GM20431 (cell line): ENCODE measurements around the gene ABITRAM.
"Not testable (repeated sequence)": the region's sequence is repeated elsewhere in the genome, so short reads cannot be mapped to it uniquely, and the experiment has no call there.

Experiments used
- in situ Hi-C: fragments of 300-500 bp; cut with MseI, MboI; formaldehyde crosslinking; loops from one replicate; pipeline ENCODE4 v1.15.0; 2020; ENCODE audit warnings: low sequenced_read_pairs; ENCODE audit not compliant: unreplicated experiment

The ABITRAM gene

DNA sequence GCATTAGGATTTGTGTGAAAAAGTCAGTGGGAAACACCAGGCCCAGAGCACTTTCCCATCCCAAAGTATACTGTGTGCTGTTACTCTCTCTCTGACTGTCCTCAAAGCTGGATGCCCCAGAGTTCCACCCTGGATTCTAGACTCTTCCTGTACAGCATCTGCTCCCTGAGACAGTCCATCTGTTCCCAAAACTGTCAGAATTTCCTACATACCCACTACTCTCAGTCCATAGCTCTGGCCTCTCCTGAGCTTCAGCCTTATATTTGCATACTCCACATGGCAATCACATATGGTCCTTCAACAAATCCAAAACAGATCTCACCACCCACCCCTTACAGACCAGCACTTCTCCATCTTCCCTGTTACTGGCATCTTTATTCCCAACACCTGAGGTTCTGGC is 9.7 kb upstream of the ABITRAM start:
- in situ Hi-C loops = no loop called here

DNA sequence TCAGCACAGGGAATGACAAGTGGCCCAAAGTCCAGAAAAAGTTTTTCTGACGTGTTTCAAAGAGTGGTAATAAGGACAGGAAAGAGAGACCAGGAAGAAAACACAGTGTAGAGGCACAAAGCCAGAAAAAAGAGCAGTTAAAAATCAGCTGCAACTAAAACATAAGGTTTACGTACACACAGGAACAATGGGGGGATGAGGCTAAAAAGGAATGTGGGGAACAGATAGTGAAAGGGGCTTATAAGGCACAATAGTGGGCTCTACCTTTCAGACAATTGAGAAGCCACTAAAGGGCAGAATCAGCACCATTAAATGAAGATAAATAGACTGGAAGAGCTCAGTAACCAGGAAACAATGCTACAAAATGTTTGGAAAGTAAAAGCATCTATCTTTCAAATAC is 5.8 kb upstream of the ABITRAM start:
- in situ Hi-C loops = no loop called here

DNA sequence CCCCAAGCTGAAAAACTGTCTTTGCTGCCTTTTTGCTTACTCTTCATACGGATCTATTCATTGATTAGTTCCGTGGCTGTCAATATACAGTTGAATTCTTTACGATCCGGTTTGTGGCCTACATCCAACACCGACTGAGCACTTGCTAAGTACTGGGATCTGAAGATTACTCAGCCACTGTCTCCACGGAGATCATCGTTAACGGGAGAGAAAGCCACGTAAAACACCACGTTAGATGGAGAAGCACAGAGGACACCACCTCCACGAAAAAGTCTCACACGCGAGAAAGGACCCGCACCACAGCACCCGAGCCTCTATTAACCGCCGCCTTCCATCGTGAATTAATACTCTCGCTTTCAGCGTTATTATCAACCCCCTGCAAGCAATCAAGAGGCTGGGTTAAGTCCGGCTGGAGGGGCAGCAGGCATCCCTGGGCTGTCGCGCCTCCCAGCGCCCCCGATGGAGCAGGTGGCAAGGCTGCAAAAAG is 926 bp upstream of the ABITRAM start:
- in situ Hi-C loops = no loop called here

DNA sequence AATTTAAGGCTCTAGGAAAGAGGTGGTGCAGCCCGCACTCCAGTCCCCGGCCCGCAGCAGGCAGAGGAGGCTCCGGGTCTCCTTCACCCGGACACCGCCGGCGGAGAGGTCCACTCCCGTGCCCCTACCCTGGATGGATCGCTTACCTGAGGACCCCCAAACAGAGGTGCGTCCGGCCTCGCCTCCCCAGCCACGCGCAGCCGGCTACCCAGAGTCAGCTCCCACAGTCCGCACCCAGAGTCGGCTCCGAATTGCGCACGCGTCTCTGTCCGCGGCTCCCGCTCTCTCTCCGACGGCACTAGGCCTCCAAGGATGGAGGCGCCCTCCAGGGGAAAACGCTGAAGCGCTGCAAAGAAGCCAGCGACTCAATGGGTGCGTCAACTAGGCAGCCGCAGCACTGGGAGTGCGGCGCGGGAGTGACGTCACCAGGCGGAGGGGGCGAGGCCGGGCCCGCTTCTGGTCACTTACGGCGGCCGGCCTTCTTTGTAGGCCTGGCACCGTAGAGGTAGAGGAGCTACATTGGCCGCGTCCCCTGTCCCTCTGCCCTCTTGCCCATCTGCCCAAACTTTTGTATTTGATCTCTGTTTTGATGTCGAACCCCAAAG is 380 bp upstream of the ABITRAM start, which contains the start of gene ELP1:
ELP1 (minus strand) TSS at position 407 of the 605 bp plus-strand sequence. CDS start 2,978 bp downstream, outside the sequence.
- in situ Hi-C loops = no loop called here

DNA sequence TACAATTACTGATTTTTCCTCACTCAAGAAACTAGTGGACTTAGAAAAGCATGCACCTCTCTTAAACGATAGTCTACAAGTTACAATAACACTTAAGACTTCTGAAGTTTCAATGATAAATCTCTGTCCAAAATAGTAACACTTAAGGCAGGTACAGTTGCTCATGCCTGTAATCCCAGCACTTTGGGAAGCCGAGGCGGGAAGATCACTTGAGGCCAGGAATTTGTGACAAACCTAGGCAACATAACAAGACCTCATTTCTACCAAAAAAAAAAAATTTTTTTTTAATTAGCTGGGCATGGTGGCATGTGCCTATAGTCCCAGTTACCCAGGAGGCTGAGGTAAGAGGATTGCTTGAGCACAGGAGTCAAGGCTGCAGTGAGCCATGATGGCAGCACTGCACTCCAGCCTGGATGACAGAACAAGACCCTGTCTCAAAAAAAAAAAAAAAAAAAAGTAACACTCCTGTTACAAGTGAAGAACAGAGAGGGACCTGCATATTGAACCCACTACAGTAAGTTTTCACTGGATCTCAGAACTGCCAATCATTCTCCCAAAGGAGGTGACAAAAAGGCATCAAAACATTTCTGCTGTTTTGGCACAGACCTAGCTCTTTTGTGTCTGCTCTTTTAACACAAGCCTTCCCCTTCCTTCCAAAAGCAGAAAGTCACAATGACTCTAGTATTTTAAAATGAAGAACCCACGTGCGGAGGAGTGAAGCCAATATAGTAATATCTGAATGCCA is 3.5 kb downstream of the ABITRAM start:
- in situ Hi-C loops = no loop called here

DNA sequence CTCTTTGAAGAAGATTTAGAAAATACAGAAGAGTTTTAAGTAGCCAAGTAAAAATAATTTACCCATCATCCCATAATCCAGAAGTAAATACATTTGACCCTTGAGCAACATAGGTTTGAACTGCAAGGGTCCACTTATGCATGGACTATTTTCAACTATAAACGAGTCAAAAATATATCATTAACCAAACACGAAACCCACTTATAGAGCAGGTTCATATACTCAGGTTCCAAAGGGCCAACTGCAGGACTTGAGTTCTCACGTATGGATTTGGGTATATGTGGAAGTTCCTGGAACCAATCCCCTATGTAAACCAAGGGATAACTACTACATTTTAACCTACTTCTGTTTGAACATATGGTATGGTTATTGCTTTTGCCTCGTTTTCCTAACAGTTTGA is 5.8 kb downstream of the ABITRAM start:
- in situ Hi-C loops = no loop called here

DNA sequence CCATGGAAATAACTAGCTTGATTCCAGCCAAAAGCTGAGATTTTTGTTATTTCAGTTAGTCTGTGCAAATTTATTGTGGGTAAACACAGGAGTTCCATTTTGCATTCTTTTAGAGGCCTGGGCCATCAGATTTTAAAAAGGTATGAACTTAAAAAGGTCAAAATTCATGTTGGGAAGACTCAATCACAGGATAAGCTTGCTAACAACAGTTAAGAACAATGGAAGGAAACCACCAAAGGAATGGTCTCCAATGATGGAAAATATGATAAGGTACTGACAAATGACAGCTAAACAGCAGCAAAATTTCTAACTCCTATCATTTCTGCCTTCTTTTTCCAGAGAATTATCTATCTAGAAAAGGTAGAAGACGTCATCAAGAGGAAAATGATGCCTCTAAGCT is 16.0 kb downstream of the ABITRAM start:
- in situ Hi-C loops = no loop called here

DNA sequence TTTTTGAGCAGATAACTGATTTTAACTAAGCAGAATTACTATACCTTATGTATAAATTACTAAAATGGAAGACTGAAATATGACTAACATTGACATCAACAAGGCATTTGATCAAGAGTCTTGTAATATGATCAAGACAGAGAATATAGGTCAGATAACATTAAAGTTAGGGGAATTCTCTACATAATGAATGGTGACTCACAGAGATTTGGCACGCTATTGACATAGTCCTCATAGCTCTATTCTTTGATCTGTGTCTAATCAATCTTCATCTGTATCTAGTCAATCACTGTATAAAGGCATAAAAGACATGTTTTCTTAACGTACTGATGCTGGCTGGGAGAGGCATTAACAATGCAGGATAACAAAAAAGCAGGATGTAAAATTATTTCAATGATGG is 17.4 kb downstream of the ABITRAM start:
- in situ Hi-C loops = no loop called here

DNA sequence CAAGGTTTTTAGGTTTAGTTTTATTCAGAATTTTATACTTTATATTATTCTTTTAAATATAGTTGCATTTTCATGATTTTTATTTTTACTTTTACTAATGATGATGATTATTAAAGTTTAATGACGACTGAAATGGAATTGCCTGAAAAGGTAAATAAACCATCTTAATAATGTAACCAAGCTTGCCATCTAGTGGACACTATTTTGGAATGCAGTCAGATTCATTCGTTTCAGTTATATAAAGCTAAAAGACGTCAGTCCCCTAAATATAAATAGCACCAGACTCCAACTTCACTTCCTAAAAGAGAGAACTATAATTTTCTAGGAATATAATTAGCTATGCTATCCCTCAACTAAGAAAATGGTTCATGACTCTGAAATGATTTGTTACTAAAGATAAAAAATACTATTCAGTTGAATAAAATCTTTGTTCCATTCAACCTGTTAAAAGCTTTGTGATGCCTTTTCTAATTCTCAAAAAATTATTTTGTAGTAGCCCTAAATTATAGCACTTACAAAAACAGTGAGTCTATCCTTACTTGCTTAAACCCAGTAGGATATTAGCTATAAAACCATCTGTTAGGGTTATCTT is 19.9 kb downstream of the ABITRAM start:
- in situ Hi-C loops = no loop called here

DNA sequence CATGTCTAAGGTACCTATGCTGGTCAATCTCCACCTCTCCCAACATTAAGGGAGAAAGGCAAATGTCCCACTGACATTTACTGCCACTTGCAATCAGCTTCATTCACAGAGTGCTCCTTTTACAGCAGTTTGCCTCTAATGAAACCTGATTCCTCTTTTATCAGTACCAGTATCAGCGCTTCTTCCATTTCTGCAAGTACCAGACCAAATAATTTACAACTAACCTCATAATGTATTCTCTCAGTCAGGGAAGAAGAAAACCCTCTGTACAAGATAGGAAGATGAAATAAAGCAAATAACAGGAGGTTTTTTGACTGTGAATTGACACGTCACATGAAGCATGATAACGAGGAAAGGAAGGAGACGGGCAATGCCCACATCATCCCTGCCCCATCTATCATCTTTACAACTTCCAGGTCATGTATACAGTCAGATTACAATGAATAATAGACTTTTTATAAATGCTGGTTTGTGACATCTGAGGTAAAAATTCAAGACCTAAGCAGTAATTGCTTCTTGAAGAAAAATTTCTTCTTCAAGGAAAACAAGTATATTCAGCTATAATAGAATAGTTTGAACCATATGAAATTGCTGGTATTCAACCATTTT is 21.9 kb downstream of the ABITRAM start:
- in situ Hi-C loops = no loop called here

DNA sequence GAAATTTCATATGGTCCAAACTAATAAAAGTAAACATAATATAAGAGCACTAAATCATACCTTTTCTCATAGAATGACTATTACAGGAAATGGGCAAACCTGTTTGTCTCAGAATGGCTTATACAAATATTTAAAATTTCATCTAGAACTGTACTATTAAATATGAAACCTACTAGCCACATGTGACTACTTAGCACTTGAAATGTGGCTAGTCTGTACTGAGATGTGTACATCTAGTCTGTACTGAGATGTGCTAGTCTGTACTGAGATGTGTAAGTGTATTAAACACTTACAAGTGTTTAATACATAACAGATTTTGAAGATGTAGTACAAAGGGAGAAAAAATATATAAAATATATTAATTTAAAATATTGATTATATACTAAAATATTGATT is 22.4 kb downstream of the ABITRAM start:
- in situ Hi-C loops = no loop called here

DNA sequence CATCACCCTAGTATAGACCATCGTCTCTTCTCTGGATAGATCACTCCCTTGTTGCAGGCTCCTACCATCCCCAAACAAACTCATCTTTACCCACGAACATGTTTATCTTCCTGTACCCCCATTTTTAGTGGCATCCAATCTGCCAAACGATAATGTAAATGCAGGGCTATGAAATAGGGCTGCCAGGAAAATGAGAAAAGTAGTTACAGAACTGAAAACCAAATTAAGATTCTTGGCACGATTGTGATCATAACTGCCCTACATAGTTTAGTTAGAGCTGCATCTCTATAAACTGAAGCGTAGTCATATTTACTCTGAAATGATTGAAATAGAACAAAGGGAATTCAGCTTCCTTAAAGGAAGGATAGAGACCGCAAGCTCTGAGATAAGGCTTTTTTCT is 26.1 kb downstream of the ABITRAM start:
- in situ Hi-C loops = no loop called here

DNA sequence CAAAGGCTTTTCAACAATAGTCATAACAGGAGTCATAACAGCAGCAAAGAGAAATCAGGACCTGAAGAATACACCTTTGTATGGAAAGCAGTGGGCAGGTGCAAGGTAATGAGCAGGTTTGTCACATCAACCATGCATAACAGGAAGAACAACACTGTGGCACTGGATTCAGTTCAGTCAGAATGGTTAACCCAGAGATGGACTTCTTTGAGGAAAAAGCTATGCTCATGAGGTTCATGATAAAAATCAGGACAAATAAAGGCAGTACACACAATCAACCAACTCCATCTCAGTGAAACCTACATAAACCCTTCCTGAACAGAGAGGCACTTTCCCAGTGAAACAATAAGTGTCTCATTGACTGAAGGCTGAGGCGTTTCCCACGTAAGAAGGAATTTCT is 27.0 kb downstream of the ABITRAM start:
- in situ Hi-C loops = no loop called here

DNA sequence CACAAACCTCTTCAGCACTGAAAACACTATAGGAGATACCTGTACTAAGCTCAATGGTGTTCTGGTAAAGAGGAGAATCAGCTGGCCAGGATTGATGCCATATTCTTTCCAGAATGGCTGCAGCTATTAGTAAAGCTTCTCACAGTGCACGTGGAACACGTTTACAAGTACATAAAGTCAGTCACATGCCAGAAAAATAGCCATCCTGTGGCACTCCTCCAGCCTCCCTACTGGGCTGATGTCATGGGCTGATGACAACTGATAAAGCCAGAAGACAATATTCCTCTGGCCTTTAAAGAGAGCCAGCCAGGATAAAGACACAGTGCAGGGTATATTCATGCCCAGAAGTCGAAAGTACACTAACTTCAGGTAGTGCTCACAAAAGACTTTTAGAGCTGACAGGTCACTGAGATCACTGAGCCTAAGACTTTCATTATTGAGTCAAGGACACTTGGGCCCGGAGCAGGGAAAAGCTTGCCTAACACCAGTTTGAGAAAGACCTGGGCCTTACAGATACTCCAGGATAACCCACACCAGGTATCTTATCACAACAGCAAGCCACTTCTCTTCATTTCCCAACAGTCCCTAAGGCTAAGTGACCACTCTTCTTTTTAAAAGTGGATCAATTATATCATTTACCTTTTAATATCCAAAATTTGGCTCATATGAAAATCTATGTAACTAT is 29.4 kb downstream of the ABITRAM start:
- in situ Hi-C loops = no loop called here

DNA sequence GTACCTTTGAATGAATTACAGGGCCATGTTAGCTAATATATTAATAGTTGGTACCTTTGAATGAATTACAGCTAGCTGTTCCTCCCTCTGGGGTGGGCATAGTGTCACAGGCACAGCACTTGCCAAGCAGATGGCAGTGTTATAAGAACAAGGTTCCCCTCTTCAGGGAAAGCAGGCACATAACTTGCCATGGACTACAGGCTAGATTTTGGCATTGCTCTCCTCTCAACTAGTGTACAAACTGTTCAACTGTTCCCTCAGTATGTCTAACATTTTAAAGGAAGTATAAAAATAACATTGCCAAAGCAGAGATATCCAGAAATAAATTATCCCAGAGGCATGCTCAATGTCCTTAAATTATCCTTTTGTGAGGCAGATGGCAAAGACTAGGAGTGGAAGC is 33.7 kb downstream of the ABITRAM start:
- in situ Hi-C loops = no loop called here

DNA sequence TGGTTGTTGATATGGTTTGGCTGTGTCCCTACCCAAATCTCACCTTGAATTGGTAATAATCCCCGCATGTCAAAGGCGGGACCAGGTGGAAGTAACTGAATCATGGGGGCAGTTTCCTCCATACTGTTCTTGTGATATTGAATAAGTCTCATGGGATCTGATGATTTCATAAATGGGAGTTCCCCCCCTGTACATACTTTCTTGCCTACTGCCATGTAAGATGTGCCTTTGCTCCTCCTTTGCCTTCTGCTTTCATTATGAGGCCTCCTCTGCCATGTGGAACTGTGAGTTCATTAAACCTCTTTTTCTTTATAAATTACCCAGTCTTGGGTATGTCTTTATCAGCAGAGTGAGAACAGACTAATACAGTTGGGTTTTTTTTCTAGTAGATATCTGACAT is 37.2 kb downstream of the ABITRAM start:
- in situ Hi-C loops = not testable (repeated sequence)

DNA sequence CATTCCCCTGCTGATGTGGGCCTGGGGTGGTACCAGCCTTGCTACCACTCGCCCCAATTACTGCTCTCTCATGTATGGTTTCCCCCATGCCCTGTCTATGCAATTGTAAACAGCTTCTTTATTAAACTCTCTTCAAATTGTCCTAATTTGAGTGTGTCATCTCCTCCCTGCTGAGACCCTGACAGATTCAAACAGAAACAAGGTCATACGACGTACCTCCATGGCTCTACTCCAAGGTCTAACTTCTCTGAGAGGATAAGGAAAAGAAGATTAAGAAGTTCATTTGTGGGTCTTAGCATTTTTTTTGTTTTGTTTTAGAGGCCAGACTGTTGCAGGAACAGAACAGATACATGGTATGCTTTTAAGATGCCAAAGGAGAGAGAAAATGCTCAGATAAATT is 38.0 kb downstream of the ABITRAM start:
- in situ Hi-C loops = no loop called here

DNA sequence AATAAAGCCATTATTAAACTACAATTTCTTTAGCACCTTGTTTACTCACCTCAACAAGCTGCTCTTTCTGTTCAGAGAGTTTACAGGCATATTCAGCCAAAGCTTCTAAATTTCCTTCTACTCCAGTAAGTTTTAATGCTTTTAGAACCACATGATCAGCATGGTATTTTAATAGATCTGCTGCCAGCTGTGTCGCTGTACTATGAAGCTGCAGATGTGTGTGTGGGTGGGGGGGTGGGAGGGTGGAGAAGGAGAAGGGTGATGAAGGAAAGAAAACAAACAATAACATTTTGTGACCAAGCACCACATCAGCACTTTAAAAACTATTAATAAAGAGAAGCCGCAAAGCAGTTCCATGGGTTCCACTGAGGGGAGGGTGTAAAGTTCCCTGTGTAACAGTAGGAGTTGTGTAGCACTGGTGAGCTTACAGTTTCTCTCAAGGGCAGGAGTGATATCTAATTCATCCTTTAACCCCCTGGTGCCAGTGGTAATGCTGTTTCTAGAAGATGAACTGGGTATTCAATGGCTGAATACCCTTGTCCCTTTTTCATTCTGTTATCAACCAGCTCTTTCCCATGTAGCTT is 38.5 kb downstream of the ABITRAM start:
- in situ Hi-C loops = no loop called here

DNA sequence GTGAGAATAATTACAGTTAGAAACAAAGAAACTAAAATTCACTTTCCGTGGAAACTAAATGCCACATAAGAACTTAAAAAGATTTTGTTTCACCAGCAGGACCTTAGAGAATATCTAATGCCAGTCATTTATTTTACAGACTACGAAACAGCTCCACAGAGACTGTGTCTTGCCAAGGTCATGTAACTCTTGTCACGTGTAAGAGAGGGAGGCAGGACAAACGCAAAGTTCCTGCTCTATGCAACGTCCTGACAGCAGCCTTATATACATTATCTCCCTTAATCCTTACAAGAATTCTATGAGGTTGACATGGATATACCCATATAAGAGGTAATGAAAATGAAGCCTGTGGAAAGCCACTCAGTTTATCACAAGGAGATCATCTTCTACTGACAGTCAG is 39.7 kb downstream of the ABITRAM start:
- in situ Hi-C loops = no loop called here

DNA sequence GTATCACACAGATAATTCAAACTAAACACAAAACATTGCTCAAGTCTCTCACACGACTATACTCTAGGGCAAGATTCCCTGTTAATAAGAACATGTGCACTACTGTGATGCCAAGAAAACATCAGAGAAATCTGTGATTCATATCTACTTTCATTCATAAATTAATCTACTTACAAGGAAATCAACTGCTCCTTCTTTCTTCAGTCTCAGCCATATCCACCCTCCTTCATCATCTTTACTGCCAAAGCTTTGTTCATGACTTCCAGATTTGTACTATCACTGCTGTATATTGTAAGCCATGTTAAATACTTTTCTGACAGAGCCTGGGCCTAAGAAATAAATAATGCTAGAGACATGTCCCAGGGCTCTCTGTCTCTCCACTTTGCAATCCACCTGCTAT is 44.0 kb downstream of the ABITRAM start:
- in situ Hi-C loops = no loop called here
